ENCODE data around the gene MTERF4. TPM values are rescaled to one million over a fixed set of nuclear protein-coding genes. Genes with fewer than 3 reads are reported as not detected.

The MTERF4 gene
- total and polyA plus RNA-seq, 8 donors: 14.0 to 36.8 (median 16.8) TPM

GRCh38 chr2:241133436-241133820 is 31.3 kb upstream of the MTERF4 start:
- 97 to 98% methylated on average over 10 of the region's 10 CpGs for WGBS, 2 donors

DNA sequence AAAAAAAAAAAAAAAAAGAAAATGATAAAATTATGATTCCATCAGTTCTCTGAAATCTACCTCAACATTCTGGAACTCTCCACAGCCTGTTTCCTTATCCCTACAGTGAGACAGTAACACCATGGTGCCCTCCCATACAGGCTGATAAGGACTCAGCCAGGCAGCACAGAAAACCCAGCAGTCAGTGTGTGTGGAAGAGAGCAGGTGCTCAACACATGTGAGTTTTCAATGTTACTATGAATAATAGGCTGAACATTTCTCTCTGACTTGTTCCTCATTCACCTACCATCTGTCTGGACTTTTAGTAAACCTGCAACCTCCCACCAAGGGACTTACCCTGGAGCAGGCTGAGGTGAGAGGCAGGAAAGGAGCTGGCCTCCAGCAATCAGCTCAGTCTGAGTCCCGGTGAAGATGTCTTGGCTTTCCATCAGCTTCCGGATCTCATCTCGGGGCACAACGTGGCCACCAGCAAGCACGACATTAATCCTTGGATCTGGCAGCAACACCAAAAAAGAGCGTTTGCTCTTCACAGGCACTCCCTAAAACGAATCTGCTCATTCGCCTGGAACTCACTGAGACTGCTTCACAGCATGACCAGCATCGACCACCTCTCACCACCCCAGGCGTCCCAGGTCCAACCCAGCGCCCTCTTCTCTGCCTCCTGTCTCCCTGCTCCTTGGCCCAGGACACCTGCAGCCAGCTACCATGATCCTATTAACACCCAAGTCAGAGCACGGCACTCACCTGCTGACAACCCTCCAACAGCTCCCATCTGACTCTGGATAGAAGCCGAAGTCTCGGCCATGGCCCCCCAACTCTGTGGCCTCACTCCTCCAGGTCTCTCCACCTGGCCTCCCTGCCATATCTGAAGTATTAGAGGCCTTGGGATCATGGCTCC is 30.7 kb upstream of the MTERF4 start:
- Histone ChIP-seq H3K9me3 (no peaks in the 10 kb centered on the region), H3K4me3 (no peak overlapping the region), H3K4me1 (no peaks in the 10 kb centered on the region), H3K36me3 (no peaks in the 10 kb centered on the region), H3K27me3 (no peaks in the 10 kb centered on the region), H3K27ac (peak overlapping the region in 2 of 4 donors; percentile 50 to 63)
- ATAC-seq (peak; percentile 48 to 91 (median 76)), DNase-seq (peak in 3 of 6 donors; percentile 43 to 61 (median 52)), FAIRE-seq (no peak)
- intact Hi-C loops (cut with DNase I): no loop called here
- 70 to 72% methylated on average over 14 of the region's 14 CpGs for WGBS, 2 donors
- TF ChIP-seq CTCF (IDR thresholded peaks at IDR 0.05): no peak

More at GRCh38 chr2:241133436-241133820, 31.3 kb upstream of the MTERF4 start:
- Histone ChIP-seq H3K27me3 (no peaks in the 10 kb centered on the region), H3K9me3 (no peaks in the 10 kb centered on the region), H3K36me3 (no peaks in the 10 kb centered on the region), H3K4me1 (no peaks in the 10 kb centered on the region), H3K27ac (no peak overlapping the region), H3K4me3 (no peak overlapping the region)
- FAIRE-seq (no peak), ATAC-seq (no peak), DNase-seq (peak in 1 of 6 donors; percentile 31)
- no peak for TF ChIP-seq CTCF (IDR thresholded peaks at IDR 0.05)
- intact Hi-C loops (cut with DNase I): no loop called here

DNA sequence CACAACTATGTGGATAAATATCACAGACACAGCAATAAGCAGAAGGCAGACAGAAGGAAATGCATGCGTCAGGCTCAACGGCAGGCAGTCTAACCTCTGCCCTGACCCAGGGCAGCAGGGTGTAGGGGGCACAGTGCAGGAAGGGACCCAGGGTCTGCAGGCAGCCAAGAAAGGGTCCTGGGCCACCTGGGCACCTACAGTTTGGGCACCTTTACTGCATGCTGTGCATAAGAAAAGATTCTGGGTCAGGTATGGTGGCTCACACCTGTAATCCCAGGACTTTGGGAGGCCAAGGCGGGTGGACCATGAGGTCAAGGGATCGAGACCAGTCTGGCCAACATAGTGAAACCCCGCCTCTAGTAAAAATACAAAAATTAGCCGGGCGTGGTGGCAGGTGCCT is 29.4 kb upstream of the MTERF4 start:
- Histone ChIP-seq H3K4me1 (no peaks in the 10 kb centered on the region), H3K9me3 (no peaks in the 10 kb centered on the region), H3K36me3 (no peaks in the 10 kb centered on the region), H3K27ac (no peak overlapping the region), H3K4me3 (no peak overlapping the region), H3K27me3 (no peaks in the 10 kb centered on the region)
- DNase-seq (peak in 1 of 6 donors; percentile 19), FAIRE-seq (no peak), ATAC-seq (no peak)
- no peak for TF ChIP-seq CTCF (IDR thresholded peaks at IDR 0.05)
- intact Hi-C loops (cut with DNase I): no loop called here
- 96 to 98% methylated on average over 7 of the region's 7 CpGs for WGBS, 2 donors

DNA sequence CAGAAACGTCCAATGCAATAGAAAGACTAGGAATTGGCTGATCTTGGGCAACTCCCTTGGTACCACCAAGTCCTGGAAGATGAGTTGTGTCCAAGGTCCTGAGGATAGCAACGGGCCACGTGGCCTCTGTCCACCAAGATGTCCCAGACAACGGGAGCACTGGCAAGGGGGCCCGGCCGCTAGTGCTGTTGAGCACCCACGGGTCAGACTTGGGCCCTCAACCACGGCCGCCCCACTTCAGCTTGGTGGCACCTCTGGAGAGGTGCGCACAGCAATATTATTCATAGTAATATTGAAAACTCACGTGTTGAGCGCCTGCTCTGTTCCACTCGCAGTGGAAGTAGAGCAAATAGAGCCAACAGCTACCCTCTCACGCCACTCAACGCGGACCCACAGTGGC is 28.2 kb upstream of the MTERF4 start:
- Histone ChIP-seq H3K4me1 (no peaks in the 10 kb centered on the region), H3K9me3 (no peaks in the 10 kb centered on the region), H3K36me3 (no peaks in the 10 kb centered on the region), H3K27ac (no peak overlapping the region), H3K27me3 (no peaks in the 10 kb centered on the region), H3K4me3 (no peak overlapping the region)
- no peak for FAIRE-seq
- TF ChIP-seq CTCF (IDR thresholded peaks at IDR 0.05): no peak
- intact Hi-C loops (cut with DNase I): no loop called here
- no peak for ATAC-seq
- DNase-seq: peak in 1 of 6 donors; percentile 55
- WGBS, 2 donors: 90 to 94% methylated on average over 16 of the region's 16 CpGs

Data from pancreas (tissue), 10 donors.